Ectodermal cell (in vitro differentiated cells): Measurements from ENCODE around the gene ST7L.

Experiments
- H3K27ac ChIP-seq: 2 replicates; pipeline ENCODE4 v1.7.0; 2013; ENCODE audit warnings: mild to moderate bottlenecking, low read depth, low read length; ENCODE audit not compliant: insufficient read depth, poor library complexity, severe bottlenecking
- H3K27me3 ChIP-seq: 2 replicates; pipeline ENCODE4 v1.7.0; 2013; ENCODE audit warnings: mild to moderate bottlenecking, low read length; ENCODE audit not compliant: insufficient read depth, control insufficient read depth, poor library complexity, severe bottlenecking
- H3K36me3 ChIP-seq: one replicate; pipeline ENCODE4 v1.7.0; 2013; ENCODE audit warnings: low read length; ENCODE audit not compliant: control insufficient read depth, insufficient read depth
- H3K4me1 ChIP-seq: one replicate; pipeline ENCODE4 v1.7.0; 2013; ENCODE audit warnings: low read length; ENCODE audit not compliant: control insufficient read depth, insufficient read depth
- H3K4me3 ChIP-seq: 2 replicates; pipeline ENCODE4 v1.7.0; 2013; ENCODE audit warnings: low read depth, low read length, control low read depth; ENCODE audit not compliant: insufficient read depth
- H3K9me3 ChIP-seq: 2 replicates; pipeline ENCODE4 v1.7.0; 2013; ENCODE audit warnings: mild to moderate bottlenecking, low read length, moderate library complexity; ENCODE audit not compliant: control insufficient read depth
- WGBS, 2 experiments: methylation state at CpG; one replicate each; pipeline ENCODE4 v1.1.7; 2013; ENCODE audit warnings: missing lambda C conversion rate in 2 of 2; 5-methylcytosine and 5-hydroxymethylcytosine counted together

Gene ST7L

DNA sequence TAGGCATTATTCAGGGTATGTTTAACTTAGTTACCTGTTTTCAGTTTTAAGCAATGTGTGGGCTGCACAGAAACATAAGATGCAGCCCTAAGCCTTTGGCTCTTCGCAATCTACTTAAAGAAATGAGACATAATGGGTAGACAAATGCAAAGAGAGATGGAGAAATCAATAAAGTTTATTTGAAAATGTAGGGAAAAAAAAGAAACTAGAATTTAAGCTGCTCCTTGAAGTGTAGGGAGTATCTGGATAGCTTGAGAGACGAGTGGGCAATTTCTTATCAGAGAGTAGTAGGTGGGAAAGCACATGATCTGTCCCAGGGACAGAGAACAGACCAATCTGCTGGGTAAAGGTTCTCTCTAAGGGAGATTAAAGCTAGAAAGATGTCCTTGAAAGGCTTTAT is 101.3 kb downstream of the ST7L start:
- H3K27ac ChIP-seq = no peak overlapping the region
- peaks cover 35% of the 10 kb centered on the region for H3K4me1 ChIP-seq
- no peaks in the 10 kb centered on the region for H3K9me3 ChIP-seq
- peaks cover 3% of the 10 kb centered on the region for H3K36me3 ChIP-seq
- no peak overlapping the region for H3K4me3 ChIP-seq
- H3K27me3 ChIP-seq = peaks cover 11% of the 10 kb centered on the region
- WGBS, 2 experiments = 92 to 95% methylated on average over 2 of the region's 2 CpGs

DNA sequence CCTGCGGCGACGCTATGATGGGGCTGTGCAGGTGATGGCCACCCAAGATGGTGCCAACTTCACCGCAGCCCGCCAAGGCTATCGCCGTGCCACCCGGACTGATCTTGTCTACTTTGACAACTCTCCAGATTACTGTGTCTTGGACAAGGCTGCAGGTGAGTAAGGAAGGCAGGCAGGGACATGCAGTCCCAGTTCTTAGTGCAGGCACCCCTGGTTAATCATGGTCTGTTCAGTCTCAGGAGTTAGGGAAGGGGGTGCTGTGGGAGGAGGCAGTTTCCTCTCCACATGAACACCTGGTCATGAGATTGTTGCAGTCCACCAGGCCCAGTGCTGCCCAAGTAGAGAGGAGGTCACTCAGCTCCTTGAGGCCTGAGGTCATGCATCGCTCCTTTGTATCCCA is 101.7 kb downstream of the ST7L start:
- H3K27ac ChIP-seq = no peak overlapping the region
- peaks cover 38% of the 10 kb centered on the region for H3K4me1 ChIP-seq
- H3K27me3 ChIP-seq = peaks cover 15% of the 10 kb centered on the region
- H3K36me3 ChIP-seq = peaks cover 3% of the 10 kb centered on the region
- no peak overlapping the region for H3K4me3 ChIP-seq
- WGBS, 2 experiments = 96 to 97% methylated on average over 9 of the region's 9 CpGs
- no peaks in the 10 kb centered on the region for H3K9me3 ChIP-seq

DNA sequence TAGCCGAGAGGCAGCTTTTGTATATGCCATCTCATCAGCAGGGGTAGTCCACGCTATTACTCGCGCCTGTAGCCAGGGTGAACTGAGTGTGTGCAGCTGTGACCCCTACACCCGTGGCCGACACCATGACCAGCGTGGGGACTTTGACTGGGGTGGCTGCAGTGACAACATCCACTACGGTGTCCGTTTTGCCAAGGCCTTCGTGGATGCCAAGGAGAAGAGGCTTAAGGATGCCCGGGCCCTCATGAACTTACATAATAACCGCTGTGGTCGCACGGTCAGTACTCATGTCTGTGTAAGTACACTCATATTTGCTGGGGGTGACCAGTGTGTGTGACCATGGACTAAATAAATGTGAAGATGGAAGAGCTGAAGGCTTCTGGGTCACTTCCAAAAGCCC is 102.8 kb downstream of the ST7L start:
- H3K9me3 ChIP-seq = no peaks in the 10 kb centered on the region
- H3K4me1 ChIP-seq = peaks cover 38% of the 10 kb centered on the region
- 89 to 91% methylated on average over 14 of the region's 14 CpGs for WGBS, 2 experiments
- H3K36me3 ChIP-seq = peaks cover 3% of the 10 kb centered on the region
- H3K27me3 ChIP-seq = peaks cover 25% of the 10 kb centered on the region
- peak overlapping the region; percentile 44 for H3K27ac ChIP-seq
- no peak overlapping the region for H3K4me3 ChIP-seq

DNA sequence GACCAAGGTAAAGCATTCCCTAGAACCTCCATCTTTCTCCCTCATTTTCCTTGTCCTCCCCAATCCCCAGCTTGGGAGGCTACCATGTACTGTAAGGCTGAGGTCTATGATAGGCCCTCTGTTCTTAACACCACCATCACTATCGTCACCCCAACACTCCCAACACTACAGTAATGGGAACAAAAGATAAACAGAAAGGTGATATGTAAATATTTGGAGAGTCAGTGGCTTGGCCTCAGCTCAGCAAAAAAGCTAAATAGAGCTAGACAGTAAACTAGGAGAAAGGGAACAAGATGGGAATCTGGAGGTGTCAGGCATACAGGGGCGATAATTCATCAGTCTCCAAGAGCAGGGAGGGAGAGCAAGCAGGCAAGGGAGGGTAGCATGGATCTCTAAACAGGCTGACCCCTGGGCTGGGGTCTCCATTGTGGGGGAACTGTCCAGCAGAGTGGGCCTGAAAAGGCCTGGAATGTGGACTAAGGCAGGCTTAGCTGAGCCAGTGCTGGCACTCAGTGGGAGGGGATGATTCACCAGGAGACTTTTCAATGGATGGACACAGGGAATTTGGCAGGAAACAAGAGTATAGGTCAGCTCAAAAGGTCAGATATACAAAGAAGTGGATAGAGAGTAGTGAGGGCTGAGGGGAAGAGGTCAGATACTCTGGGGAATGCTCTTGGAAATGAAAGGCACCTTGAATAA is 103.5 kb downstream of the ST7L start:
- Histone ChIP-seq H3K4me3 (no peak overlapping the region), H3K9me3 (no peaks in the 10 kb centered on the region), H3K27ac (peak overlapping the region; percentile 44), H3K36me3 (peaks cover 3% of the 10 kb centered on the region), H3K4me1 (peaks cover 40% of the 10 kb centered on the region), H3K27me3 (peaks cover 32% of the 10 kb centered on the region)
- WGBS, 2 experiments = 15 to 54% methylated on average over 1 to 2 of the region's 2 CpGs

DNA sequence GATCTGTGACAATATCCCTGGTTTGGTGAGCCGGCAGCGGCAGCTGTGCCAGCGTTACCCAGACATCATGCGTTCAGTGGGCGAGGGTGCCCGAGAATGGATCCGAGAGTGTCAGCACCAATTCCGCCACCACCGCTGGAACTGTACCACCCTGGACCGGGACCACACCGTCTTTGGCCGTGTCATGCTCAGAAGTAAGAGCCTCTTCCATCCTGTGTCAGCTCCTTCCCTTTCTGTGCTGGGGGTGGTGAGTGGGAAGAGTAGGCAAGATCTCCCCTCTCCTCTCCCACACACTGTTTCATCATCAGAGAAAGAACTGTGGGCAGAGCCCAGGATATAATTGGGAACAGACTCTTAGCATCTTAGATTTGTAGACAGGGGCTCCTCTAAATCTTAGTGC is 104.0 kb downstream of the ST7L start:
- Histone ChIP-seq H3K27ac (no peak overlapping the region), H3K27me3 (peaks cover 38% of the 10 kb centered on the region)
- 94% methylated on average over 12 of the region's 12 CpGs for WGBS, 2 experiments

DNA sequence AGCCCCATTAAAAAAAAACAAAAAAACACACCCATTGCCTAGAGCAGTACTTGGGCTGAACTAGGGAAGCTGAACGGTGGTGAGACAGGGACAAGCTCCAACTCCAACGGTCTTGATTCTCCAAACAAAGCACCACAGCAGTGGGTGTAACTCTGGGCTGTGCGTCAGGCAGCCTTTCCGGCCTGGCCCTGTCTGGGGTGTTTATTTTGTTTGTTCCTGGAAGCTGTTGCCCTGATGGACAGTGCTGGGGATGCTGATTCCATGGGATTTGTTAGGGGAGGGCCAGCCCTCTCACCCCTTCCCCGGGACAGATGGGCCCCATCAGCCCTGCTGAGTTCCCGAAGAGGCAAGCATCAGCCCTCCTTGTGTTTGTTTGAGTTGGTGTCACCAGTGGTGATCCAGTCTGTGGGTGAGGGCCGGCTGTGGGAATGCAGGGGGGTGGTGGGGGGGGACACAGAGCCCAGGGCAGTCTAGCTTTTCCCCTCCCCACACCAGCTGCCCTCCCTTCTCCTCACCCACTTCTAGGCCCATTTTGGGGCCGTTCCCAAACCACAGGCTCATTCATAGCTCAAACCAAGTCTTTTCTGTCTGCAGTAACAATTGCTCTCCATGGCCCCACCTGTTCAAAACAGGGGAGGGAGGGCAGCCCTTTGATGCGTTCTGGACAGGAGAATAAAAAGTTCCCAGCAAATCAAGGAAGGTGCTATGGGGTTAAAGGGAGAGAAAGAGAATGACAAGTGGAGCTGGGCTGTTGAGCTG is 105.7 kb downstream of the ST7L start:
- H3K27ac ChIP-seq = no peak overlapping the region
- no peak overlapping the region for H3K4me3 ChIP-seq
- 71 to 80% methylated on average over 8 to 9 of the region's 9 CpGs for WGBS, 2 experiments
- no peaks in the 10 kb centered on the region for H3K9me3 ChIP-seq
- H3K36me3 ChIP-seq = peaks cover 3% of the 10 kb centered on the region
- H3K27me3 ChIP-seq = peaks cover 54% of the 10 kb centered on the region
- H3K4me1 ChIP-seq = peaks cover 46% of the 10 kb centered on the region

More for the DNA sequence above, 104.0 kb downstream of the ST7L start:
- Histone ChIP-seq H3K4me1 (peaks cover 43% of the 10 kb centered on the region), H3K36me3 (peaks cover 3% of the 10 kb centered on the region), H3K9me3 (no peaks in the 10 kb centered on the region), H3K4me3 (no peak overlapping the region)

DNA sequence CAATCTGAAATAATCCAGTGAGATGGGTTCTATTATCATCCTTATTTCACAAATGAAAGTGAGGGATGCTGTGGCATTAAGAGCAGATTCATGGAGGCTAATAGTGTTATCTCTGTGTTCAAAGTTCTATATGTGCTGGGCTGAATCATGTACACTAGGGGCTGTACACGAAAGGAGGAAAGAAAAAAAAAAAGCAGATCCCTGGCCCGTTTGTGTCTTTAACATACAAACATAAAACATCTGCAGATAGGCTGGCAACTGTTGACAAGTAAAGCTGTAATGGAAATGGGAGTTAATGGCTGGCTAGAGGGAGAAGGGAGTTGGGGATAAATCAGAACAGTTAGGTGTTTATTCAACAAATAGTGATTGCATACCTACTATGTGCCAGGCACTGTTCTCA is 107.0 kb downstream of the ST7L start:
- Histone ChIP-seq H3K27me3 (peaks cover 68% of the 10 kb centered on the region), H3K27ac (no peak overlapping the region), H3K4me1 (peaks cover 54% of the 10 kb centered on the region), H3K9me3 (no peaks in the 10 kb centered on the region), H3K4me3 (no peak overlapping the region), H3K36me3 (peaks cover 1% of the 10 kb centered on the region)
- 94% methylated on average over 2 of the region's 2 CpGs; no CpG with 5 or more reads in 1 of the 2 experiments for WGBS, 2 experiments

DNA sequence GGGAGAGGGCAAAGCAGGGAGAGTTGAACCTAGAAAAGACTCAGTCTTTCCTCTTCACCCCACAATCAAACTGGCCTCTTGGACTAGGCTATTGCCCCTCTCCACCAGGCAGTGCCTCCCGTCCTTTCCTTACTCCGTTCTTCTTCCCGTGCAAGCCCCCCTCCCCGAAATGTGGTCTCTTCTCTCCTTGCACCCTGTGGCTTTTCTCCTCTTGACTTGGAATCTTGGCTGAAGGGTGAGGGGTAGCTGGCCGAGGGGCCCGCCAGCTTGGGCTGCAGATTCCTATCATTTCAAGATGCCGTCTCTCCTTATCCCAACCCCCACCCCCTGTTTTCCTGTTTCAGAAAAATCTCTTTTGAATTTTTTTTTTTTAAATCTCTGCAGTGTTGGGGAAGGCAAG is 108.6 kb downstream of the ST7L start:
- WGBS, 2 experiments = 6% methylated on average over 6 of the region's 7 CpGs
- Histone ChIP-seq H3K9me3 (no peaks in the 10 kb centered on the region), H3K4me1 (peaks cover 43% of the 10 kb centered on the region), H3K36me3 (no peaks in the 10 kb centered on the region), H3K27ac (no peak overlapping the region), H3K27me3 (peaks cover 79% of the 10 kb centered on the region), H3K4me3 (peak overlapping the region; percentile 52)

DNA sequence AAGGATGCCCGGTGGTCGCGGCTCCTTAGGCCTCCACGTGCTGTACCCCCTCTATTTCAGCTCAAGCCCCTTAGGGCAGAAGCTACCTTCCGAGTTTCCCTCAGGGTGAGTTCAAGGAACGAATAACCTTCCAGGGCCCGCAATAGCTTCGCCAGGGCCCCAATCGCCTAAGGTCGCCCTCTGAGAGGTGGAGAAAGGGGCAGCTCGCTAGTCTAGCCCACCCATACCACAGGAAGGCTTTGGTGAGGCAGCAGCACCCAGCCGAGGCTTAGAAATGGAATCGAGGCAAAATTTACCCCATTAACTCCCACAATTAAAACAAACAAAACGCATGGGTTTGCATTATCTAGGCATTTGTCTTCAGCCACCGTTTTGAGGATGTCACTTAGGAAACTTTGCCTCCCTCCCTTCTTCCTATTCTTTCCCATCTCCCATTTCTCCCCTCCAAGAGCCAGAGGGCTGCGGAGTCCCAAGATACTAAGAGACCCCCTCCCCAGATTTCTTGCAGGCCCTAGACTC is 109.2 kb downstream of the ST7L start:
- WGBS, 2 experiments = 8 to 10% methylated on average over 16 of the region's 16 CpGs
- Histone ChIP-seq H3K9me3 (no peaks in the 10 kb centered on the region), H3K4me3 (peak overlapping the region; percentile 52), H3K27me3 (peaks cover 82% of the 10 kb centered on the region), H3K4me1 (peaks cover 39% of the 10 kb centered on the region), H3K27ac (no peak overlapping the region), H3K36me3 (no peaks in the 10 kb centered on the region)

DNA sequence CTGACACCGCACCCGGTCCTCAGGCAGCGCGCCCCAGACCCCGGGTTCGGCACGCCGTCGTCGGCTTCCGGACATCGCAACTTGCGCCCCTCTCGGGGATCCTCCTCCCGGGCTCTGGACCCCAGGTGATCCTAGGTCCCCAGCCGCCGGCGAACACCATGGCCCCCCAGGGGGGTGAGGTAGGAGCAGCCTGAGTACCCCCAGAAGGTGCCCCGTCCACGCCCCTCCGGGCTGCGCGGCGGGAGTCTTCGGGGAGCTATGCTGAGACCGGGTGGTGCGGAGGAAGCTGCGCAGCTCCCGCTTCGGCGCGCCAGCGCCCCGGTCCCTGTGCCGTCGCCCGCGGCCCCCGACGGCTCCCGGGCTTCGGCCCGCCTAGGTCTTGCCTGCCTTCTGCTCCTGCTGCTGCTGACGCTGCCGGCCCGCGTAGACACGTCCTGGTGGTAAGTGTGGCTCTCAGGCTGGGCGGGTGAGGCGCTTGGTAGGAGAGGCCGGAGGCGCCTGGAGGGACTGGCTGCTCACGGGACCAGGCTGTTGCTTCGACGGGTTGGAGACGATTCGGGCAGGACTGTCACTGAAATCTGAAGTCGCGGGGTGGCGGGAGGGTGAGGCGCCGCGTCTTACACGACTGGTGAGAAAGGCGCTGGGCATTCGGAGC is 109.8 kb downstream of the ST7L start:
- Histone ChIP-seq H3K4me3 (peak overlapping the region; percentile 52), H3K4me1 (peaks cover 39% of the 10 kb centered on the region), H3K27ac (no peak overlapping the region), H3K36me3 (no peaks in the 10 kb centered on the region), H3K9me3 (no peaks in the 10 kb centered on the region), H3K27me3 (peaks cover 84% of the 10 kb centered on the region)
- whole genome bisulfite sequencing, 2 experiments = 1 to 2% methylated on average over 66 of the region's 66 CpGs
